Tongue (tissue), 2 donors: ENCODE results near the gene FHAD1. TPM values are rescaled to one million over a fixed set of nuclear protein-coding genes. Genes with fewer than 3 reads are reported as not detected.
A peak's percentile ranks its signal among the peaks of the same experiment; 100 is the strongest.

Experiments
- DNase-seq: peaks from one replicate; pipeline ENCODE4 v3.0.0-alpha.2; 2015
- total RNA-seq: library from RNA; depleted of rRNA; stranded (reverse); fragments of >200 nt; gene quantifications from one replicate; pipeline ENCODE4 v1.2.3, GENCODE V29; 2014

Gene FHAD1
- total RNA-seq, 1 donor from 2014 or later, result 3.8 TPM

DNA sequence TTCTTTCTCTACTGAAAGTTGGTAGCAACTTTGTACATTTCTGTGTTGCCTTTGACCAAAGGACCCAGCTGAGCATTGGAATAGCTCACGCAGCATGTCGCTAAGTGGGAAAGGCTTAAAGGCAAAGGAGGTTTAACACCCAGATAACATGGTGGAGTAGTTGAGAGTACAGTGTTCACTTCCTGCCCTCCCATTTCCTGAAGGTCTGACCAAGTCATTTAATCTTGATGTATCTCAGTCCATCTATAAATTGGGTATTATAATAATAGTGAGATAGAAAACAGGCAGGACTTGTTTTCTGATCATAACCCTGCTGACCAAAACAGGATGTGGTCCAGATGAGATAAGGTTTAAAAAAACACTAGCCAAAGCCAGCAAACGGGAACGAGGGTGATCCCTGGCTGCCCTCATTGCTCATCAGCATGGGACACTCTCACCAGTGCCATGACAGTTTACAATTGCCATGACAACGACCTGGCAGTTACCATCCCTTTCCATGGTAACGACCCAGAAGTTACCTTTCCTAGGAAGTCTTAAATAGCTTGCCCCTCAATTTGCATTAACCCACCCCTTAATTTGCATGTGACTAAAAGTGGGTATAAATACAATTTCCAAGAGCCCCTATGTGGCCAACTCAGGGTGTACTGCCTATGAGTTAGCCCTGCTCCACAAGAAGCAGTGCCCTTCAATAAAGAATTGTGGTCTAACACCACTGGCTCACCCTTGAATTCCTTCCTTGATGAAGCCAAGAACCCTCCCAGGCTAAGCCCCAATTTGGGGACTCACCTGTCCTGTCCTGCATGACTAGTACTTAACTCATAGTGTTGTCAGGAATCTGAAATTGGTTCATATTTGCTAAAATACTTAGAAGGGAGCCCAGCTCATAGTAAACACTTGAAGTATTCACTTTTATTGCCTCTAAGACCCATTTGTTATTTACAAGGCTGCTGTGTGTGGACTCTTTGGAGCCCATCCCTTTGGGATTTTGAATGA lies 28.4 kb upstream of the FHAD1 start:
- no peak for DNase-seq

GRCh38 chr1:15219280-15220023 lies 27.6 kb upstream of the FHAD1 start:
- DNase-seq, result no peak

DNA sequence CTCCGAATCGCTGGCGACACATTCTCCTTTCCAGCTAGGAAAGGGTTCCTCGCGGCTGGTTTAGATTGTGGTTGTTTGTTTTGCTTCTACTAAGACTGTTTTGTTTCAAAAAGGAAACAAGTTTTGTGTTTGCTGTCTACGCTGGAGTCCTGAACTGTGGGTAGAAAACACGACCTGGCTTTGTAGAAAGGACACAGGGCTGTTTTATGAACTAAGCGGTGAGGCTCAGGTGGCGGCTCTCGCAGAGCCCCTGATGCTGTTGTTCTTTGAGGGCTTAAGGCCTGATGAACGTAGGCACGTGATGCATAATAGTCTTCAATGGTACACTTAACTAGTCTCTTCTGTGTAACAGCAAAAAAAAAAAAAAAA lies 27.0 kb upstream of the FHAD1 start:
- no peak for DNase-seq

DNA sequence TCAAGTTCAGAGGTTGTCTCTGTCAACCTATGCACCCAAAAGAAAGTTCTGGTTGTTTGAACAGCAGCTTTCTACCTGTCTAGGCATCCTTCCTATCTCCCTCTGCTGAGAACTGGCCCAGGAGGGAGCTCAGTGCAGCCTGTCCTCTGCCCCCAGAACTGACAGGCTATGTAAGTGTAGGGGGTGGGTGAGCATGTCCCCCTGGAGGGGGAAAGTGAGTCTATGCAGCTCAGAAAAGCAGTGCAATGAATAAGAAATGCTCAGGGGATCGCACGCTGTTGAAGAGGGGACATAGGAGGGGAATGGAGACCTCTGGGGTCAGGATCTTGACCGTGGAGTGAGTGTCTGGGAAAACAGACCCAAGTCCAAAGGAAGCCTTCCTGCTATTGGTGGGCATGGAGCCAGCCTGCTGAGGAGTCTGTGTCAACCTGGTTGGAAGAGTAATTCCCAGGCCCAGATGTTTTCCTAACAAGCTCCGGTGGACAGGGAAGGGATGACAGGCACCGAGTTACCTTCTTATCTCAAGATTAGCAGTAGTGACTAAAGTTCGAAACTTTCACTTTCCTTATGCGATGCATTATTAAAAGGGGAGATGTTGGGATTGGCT lies 26.1 kb upstream of the FHAD1 start:
- peak; percentile 30 for DNase-seq

- DNase-seq, result no peak
Measured at GRCh38 chr1:15222653-15223303, 24.2 kb upstream of the FHAD1 start.

DNA sequence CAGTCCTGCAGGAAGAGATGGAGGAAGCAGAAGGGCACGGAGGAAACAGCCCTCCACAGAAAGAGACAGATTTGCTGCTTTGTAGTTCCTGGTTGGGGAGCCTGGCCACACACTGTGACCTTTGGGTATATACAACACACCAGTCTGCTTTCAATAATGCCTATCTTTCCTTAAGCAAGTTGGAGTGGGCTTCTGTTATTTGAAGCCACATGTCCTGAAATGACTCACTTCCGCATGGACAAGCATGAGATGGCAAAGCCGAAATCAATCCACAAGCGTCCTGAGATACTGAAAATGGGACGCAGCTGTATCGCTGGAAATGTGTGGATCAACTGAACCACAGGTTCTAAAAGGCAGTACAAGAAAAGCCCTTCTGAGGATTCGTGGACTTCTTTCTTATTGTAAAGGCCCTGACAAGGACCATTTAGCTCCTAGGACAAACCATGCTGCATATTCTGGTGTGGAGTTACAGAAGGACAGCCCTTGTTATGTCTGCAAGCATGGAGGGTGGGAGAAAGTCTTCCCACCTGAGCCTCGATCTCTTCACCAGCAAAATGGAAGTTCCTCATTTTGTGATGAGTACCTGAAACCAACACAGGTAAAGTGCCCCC lies 22.7 kb upstream of the FHAD1 start:
- DNase-seq, result no peak

DNA sequence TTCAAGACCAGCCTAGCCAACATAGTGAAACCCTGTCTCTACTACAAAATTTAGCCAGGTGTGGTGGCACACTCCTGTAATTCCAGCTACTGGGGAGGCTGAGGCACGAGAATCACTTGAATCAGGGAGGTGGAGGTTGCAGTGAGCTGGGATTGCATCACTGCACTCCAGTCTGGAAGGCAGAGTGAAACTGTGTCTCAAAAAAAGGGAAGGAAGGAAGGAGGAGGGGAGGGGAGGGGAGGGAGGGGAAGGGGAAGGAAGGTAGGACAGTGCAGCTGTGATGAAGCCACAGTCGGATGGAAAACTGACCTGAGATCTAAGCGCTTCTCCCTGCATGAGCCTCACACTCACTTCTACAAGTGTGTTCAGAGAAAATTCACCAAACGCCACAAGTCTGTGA lies 22.0 kb upstream of the FHAD1 start:
- DNase-seq, result no peak

- peak; percentile 27 for DNase-seq
Measured at GRCh38 chr1:15225461-15225860, 21.6 kb upstream of the FHAD1 start.

- no peak for DNase-seq
Measured at GRCh38 chr1:15226388-15227255, 20.4 kb upstream of the FHAD1 start.

DNA sequence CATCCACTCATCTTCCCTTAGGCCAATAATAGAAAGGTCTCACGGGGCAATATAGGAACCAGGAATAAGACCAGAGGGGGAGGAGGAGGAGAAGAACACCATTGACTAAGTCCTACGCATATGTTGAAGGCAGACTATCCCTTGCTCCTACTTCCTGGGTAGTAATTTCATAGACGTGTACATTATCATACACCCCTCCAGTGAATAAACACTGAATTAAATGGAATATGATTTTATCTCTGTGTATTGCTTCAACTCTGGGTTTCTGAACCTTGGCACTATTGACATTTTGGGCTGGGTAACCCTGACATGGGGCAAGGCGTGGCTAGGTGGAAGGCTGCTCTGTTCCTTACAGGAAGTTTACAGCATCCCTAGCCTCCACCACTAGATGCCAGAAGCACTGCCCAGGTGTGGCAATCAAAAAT lies 17.3 kb upstream of the FHAD1 start:
- DNase-seq, result no peak

- no peak for DNase-seq
Measured at GRCh38 chr1:15231714-15232201, 15.3 kb upstream of the FHAD1 start.

GRCh38 chr1:15233689-15234088 lies 13.3 kb upstream of the FHAD1 start:
- no peak for DNase-seq

DNA sequence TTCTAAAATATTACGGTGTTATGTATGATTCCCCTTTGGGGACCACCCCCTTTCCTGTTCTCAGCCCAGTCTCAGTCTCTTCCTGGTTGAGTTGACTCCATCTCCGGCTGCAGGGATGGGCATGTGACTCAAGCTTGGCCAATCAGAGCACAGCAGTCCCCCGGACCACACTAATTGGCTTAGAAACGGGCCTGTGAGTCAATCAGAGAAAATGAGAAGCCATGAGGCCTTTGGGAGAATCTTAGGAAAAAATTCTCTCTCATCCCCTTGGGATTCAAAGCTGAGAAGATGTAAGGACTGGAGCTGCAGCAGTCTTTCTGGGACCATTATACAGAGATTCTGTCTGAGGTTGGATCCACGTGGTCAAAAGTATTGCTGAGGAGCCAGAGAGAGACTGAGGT lies 10.7 kb upstream of the FHAD1 start:
- DNase-seq, result no peak

- DNase-seq, result no peak
Measured at GRCh38 chr1:15236746-15237145, 10.3 kb upstream of the FHAD1 start.

- DNase-seq, result no peak
Measured at GRCh38 chr1:15238789-15239188, 8.2 kb upstream of the FHAD1 start.

GRCh38 chr1:15242766-15243165 lies 4.3 kb upstream of the FHAD1 start:
- DNase-seq, result no peak

DNA sequence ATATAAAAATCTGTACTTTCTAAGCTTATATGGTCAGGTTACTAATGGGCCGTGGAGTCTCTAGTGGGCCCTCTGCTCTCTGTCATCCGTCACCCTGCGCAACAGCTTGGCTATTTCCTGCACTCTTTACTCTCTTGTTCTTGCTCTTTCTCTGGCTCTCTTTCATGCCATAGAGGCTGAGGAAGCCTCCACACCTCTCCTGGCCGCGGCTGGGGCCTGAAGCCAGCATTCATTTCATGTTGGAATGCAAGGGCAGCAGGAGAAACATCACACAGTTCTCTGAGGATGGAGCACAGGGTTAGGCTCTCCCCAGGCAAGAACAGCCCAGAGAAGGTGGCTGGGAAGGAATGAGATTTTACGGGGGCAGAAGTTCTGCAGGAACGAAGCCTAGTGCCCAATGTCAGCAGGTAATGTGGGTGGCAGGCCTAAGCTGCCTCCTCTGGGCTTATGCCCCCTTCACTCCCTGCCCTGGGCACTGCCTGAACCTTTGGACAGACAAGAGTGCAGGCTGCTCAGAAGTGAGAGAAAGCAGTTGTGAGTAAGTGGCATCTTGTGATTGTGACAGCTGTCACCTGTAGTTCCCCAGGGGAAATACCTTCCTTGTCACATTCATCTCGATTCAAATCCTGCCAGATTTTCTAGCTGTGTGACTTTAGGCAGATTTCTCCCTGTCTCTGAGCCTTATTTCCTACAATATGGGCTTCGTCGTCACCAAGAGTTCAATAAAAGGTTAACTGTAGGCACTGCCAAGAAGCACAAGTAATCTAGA lies 3.6 kb upstream of the FHAD1 start:
- DNase-seq, result peak; percentile 48

DNA sequence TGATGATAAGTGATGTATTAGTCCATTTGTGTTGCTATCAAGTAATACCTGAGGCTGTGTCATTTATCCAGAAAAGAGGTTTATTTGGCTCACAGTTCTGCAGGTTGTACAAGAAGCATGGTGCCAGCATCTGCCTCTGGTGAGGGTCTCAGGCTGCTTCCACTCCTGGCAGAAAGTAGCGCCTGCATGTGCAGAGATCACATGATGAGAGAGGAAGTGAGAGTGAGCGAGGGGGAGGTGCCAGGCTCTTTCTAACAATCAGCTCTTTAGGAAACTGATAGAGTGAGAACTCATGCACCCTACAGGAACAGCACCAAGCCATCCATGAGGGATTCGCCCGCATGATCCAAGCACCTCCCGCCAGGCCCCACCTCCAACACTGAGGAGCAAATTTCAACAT lies 2.2 kb upstream of the FHAD1 start:
- DNase-seq, result no peak

DNA sequence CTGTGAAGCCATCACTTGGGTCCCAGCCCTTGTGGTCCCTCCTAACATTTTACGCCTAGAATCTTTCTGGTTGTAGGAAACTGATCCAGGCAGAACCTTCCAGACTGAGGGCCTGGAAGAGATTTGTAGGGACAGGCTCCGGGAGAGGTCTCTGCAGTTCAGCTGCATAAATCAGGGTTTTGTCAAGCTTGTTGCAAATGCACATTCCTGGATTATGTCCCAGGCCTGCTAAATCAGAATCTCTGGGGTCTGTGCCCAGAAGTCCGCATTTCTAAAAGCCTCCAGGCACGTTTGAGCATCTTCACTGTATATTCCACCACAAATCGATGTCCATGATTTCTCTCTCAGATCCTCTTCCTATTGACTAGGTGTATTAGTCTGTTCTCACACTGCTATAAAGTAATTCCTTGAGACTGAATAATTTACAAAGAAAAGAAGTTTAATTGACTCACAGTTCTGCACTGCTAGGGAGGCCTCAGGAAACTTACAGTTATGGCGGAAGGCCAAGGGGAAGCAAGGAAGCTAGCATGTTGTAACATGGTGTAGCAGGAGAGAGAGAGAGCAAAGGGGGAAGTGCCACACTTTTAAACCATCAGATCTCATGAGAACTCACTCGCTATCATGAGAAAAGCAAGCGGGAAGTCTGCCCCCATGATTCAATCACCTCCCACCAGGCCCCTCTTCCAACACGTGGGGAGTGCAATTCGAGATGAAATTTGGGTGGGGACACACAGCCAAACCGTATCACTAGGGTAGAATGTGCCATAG lies 1.2 kb upstream of the FHAD1 start:
- peak; percentile 35 for DNase-seq
